Progenitor cell of endocrine pancreas (in vitro differentiated cells): ENCODE measurements around the gene RNF6. TPM values are rescaled to one million over a fixed set of nuclear protein-coding genes. Genes with fewer than 3 reads are reported as not detected.

Experiments used
- DNase-seq: peaks from one replicate; pipeline ENCODE4 v3.0.0; 2021; ENCODE audit warnings: low spot score; ENCODE audit not compliant: unreplicated experiment
- H3K27ac Mint-ChIP-seq: 2 replicates; pipeline ENCODE4 v1.8.0; 2021; ENCODE audit warnings: mild to moderate bottlenecking, moderate library complexity, mixed read lengths
- H3K27me3 Mint-ChIP-seq: 2 replicates; pipeline ENCODE4 v1.8.0; 2021; ENCODE audit warnings: mixed read lengths
- H3K36me3 Mint-ChIP-seq: 2 replicates; pipeline ENCODE4 v1.8.0; 2022; ENCODE audit warnings: mixed read lengths; ENCODE audit not compliant: insufficient read depth
- H3K4me1 Mint-ChIP-seq: 2 replicates; pipeline ENCODE4 v1.8.0; 2021; ENCODE audit warnings: low read depth, mixed read lengths
- H3K4me3 Mint-ChIP-seq: 2 replicates; pipeline ENCODE4 v1.8.0; 2021; ENCODE audit warnings: low read depth, mild to moderate bottlenecking, moderate library complexity, mixed read lengths
- H3K9me3 Mint-ChIP-seq: 2 replicates; pipeline ENCODE4 v1.8.0; 2021; ENCODE audit warnings: low read depth, mixed read lengths
- CTCF ChIP-seq: fragments of 200-600 bp; sonication (generic); IDR thresholded peaks from one replicate; pipeline ENCODE4 v1.5.0; 2021; ENCODE audit warnings: antibody characterized with exemption, mild to moderate bottlenecking; ENCODE audit not compliant: unreplicated experiment
- total RNA-seq: library from RNA; stranded (reverse); gene quantifications from 2 replicates; pipeline ENCODE4 v1.2.1, GENCODE V29; 2021

RNF6 gene
- total RNA-seq, 1 donor from 2014 or later, result 22.5 TPM

GRCh38 chr13:26185720-26186117 is 36.4 kb downstream of the RNF6 start:
- H3K4me1 Mint-ChIP-seq, result peaks cover 3% of the 10 kb centered on the region
- no peaks in the 10 kb centered on the region for H3K27me3 Mint-ChIP-seq
- TF ChIP-seq CTCF, result no peak
- H3K36me3 Mint-ChIP-seq, result no peaks in the 10 kb centered on the region
- no peaks in the 10 kb centered on the region for H3K9me3 Mint-ChIP-seq
- H3K4me3 Mint-ChIP-seq, result peak overlapping the region; percentile 79
- no peak for DNase-seq
- H3K27ac Mint-ChIP-seq, result peak overlapping the region; percentile 29

GRCh38 chr13:26184791-26185250 is 37.3 kb downstream of the RNF6 start:
- Mint-ChIP-seq H3K4me3 (peak overlapping the region; percentile 62), H3K36me3 (no peaks in the 10 kb centered on the region), H3K9me3 (no peaks in the 10 kb centered on the region), H3K4me1 (peaks cover 3% of the 10 kb centered on the region), H3K27ac (no peak overlapping the region), H3K27me3 (no peaks in the 10 kb centered on the region)
- peak; percentile 27 for DNase-seq
- TF ChIP-seq CTCF, result peak; percentile 93

DNA sequence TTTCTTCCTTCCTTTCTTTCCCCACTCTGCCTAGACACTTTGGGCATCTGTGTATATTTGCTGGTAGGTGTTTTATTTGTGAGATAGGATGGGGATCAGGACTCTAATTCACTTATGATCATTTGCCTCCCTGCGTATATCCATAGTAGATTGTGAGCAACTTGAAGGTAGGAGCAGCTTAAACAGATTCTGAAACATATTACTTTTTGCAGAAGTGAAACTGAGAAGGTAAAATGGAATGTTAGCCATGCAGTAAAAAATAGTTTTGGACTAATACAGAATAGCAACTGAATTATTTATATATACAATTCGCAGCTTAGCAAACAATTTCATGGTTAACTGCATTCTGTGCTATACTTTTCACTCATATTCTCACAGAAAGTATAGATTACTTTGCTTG is 38.7 kb downstream of the RNF6 start:
- Mint-ChIP-seq H3K4me1 (peaks cover 5% of the 10 kb centered on the region), H3K4me3 (no peak overlapping the region), H3K27ac (no peak overlapping the region), H3K9me3 (no peaks in the 10 kb centered on the region), H3K36me3 (no peaks in the 10 kb centered on the region), H3K27me3 (peaks cover 6% of the 10 kb centered on the region)
- no peak for DNase-seq
- TF ChIP-seq CTCF, result no peak

GRCh38 chr13:26179344-26179743 is 42.8 kb downstream of the RNF6 start:
- Mint-ChIP-seq H3K9me3 (no peaks in the 10 kb centered on the region), H3K27ac (no peak overlapping the region), H3K4me3 (no peak overlapping the region), H3K36me3 (no peaks in the 10 kb centered on the region), H3K27me3 (peaks cover 11% of the 10 kb centered on the region), H3K4me1 (peaks cover 1% of the 10 kb centered on the region)
- no peak for TF ChIP-seq CTCF
- no peak for DNase-seq

DNA sequence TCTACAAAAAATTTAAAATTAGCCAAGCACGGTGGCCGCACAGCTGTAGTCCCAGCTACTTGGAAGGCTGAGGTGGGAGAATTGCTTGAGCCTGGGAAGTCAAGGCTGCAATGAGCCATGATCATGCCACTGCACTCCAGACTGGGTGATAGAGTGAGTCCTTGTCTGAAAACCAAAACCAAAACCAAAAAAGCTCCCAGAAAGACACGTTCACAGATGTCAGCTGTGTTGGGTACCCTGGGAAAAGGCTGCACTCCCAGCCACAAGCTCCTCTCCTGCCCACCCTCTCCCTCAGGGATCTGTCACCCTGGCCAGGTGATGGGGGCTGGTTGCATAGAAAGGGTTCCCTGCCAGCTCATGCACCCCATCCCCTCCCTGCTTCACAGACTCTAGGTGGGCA is 53.3 kb downstream of the RNF6 start:
- H3K27ac Mint-ChIP-seq, result no peak overlapping the region
- no peaks in the 10 kb centered on the region for H3K36me3 Mint-ChIP-seq
- H3K4me3 Mint-ChIP-seq, result no peak overlapping the region
- H3K9me3 Mint-ChIP-seq, result peaks cover 7% of the 10 kb centered on the region
- peaks cover 4% of the 10 kb centered on the region for H3K4me1 Mint-ChIP-seq
- TF ChIP-seq CTCF, result no peak
- no peak for DNase-seq
- H3K27me3 Mint-ChIP-seq, result no peaks in the 10 kb centered on the region
